LNCAP (cell line): Measurements from ENCODE around the gene SLC29A1.
A peak's percentile ranks its signal among the peaks of the same experiment; 100 is the strongest.

Experiments
- TF ChIP-seq, protein P1 (sequence below): fragments of 450-650 bp; IDR thresholded peaks from 2 replicates; pipeline ENCODE4 v1.5.1; 2017; ENCODE audit warnings: mild to moderate bottlenecking

SLC29A1 gene

DNA sequence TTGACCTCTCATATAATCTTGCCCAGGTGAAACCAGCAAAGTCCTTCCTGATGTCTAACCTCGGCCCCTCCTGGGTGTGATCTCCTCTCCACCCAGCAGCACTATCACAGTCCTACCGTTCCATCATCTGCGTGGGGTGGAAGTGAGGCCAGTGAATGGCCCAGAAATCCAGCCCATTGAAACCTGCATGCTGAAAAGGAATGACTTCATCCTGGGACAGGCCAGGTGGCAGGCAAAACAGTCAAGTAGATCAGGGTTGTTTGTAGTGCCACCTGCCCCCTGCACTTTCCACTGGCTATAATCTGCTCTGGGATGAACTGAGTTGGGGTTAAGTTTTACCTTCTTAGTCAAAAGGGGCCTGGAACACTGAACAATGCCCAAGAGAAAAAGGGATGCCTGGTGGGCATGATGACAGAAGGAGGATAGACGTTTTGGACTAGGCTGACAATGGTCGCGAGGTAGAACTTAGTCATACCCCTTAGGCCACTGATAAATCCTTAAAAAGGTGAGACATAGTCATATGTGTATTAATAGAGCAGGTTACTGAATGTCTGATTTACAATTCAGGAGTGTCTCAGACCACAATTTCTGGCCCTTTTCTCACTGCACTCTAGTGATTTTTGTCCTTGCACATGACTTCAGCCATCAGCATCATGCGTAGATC is 15.4 kb downstream of the SLC29A1 start:
- TF ChIP-seq, protein P1, sequence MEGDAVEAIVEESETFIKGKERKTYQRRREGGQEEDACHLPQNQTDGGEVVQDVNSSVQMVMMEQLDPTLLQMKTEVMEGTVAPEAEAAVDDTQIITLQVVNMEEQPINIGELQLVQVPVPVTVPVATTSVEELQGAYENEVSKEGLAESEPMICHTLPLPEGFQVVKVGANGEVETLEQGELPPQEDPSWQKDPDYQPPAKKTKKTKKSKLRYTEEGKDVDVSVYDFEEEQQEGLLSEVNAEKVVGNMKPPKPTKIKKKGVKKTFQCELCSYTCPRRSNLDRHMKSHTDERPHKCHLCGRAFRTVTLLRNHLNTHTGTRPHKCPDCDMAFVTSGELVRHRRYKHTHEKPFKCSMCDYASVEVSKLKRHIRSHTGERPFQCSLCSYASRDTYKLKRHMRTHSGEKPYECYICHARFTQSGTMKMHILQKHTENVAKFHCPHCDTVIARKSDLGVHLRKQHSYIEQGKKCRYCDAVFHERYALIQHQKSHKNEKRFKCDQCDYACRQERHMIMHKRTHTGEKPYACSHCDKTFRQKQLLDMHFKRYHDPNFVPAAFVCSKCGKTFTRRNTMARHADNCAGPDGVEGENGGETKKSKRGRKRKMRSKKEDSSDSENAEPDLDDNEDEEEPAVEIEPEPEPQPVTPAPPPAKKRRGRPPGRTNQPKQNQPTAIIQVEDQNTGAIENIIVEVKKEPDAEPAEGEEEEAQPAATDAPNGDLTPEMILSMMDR, result no peak

- TF ChIP-seq, protein P1, result no peak
Observed at GRCh38 chr6:44243345-44243744, 19.9 kb downstream of the SLC29A1 start.

GRCh38 chr6:44245391-44245911 is 22.1 kb downstream of the SLC29A1 start:
- TF ChIP-seq, protein P1, result no peak

DNA sequence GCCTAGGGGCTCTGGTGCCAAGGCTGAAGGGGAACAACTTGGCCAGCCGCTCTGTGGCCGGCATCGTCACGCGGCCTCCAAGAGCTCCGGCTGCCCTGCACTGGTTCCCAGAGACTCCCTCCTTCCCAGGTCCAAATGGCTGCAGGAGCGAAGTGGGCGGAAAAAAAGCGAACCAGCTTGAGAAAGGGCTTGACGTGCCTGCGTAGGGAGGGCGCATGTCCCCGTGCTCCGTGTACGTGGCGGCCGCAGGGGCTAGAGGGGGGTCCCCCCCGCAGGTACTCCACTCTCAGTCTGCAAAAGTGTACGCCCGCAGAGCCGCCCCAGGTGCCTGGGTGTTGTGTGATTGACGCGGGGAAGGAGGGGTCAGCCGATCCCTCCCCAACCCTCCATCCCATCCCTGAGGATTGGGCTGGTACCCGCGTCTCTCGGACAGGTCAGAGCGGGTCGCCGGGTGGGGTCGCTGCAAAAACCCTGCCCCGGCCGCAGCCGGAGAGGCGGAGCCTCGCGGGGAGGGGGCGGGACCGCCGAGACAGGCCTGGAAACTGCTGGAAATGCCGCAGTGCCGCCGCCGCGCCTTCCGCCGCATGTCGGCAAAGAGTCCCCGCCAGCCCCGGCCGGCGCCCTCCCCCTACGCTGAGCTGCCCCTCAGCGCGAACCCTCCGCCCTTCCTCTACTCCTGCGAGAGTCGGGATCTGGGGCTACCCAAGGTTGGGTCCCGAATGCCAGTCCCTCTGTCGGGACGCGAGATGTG is 22.7 kb downstream of the SLC29A1 start:
- TF ChIP-seq, protein P1, result peak; percentile 34; the same call in 1 of the 2 replicates

DNA sequence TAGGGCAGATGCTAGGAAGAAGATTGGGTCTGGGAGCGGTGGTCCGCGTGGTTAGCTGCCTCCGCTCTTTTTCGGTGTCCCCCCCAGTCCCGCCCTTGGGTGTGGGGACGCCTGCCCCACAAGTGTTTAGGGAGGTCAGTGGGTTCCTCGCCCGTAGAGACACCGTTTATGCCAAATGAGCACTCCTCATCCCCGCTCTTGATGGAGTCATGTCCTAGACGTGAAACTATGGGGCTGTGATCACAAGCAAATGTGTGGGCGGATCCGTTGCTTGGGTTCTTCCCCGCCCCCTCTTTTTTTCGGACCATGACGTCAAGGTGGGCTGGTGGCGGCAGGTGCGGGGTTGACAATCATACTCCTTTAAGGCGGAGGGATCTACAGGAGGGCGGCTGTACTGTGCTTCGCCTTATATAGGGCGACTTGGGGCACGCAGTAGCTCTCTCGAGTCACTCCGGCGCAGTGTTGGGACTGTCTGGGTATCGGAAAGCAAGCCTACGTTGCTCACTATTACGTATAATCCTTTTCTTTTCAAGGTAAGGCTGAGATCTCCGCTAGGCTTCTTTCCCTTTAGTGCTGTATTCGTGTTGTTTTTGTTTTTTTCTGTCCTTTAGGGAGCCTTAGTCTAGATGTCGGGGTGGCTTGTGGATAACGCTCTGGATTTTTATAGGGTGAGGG is 23.4 kb downstream of the SLC29A1 start, which contains the start of gene HSP90AB1:
HSP90AB1 (plus strand) TSS at position 439 of the 675 bp plus-strand sequence. CDS start 1,529 bp downstream, outside the sequence.
- TF ChIP-seq, protein P1, result no peak

DNA sequence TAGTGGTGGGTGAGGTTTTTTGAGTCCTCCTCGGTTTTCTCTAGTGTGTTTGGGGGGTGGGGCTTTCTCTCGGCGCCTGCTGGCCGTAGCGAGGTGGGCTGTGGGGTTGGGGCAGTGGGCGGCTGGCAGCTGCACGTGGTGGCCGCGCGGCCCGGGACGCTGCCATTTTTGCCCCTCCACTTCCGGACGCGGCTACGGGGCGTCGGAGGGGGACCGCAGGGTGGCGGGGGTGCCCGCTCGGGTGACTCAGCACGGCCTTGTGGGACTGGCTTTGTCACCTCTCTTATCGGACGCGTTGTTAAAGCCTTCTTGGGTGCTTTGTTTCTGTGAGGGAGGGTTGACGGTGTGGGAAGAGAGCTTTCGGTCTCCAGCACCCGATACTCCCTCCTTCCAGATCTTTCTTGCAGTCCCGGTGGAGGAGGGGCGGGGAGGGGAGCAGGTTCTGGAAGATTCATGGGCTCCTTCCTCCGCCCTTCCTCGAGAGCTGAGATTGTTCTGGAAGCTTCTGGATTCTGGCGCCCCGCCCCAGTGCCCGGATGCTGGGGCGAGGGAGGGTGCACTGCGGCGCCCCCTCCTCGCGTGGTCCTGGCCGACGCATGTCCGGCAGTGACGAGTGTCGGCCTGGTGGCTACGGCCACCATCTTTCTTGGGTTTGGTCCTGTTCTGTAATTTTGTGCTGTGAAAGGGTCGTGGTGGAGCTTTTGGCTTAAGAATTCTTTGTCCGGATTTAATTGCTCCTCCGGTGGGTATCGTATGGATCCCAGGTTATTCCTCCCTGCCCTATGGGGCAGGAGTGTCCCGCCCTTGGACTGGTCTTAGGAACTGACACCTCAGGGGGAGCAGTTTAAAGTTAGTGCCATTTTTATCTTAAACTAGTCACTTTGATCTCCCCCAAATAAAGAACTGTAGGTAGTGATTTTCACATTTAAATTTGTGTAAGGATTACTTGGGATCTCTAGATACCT is 24.2 kb downstream of the SLC29A1 start:
- TF ChIP-seq, protein P1, result no peak

DNA sequence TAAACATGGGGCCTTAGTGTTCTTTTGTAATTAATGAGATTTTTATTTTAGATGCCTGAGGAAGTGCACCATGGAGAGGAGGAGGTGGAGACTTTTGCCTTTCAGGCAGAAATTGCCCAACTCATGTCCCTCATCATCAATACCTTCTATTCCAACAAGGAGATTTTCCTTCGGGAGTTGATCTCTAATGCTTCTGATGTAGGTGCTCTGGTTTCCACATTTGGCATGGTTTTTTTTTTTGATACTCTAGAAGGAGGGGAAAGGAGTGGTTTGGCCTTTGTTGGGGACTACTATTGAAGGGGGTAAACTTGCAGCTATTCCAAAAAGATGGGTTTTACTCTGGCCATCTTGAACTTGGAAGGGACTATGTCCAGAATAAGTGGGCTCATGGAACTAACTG is 25.2 kb downstream of the SLC29A1 start:
- TF ChIP-seq, protein P1, result no peak
